ENCODE measurements around the gene MRPL40.

MRPL40 gene

GRCh38 chr22:19422440-19423301 lies 9.7 kb upstream of the MRPL40 start:
- ChIA-PET POLR2A (no interaction called here), CTCF (interaction anchor here (1.3 kb wide), 1 partner anchor 20 kb away, joined by 3 read pairs; no protein-coding TSS in a partner anchor)
- TF ChIP-seq CTCF (IDR thresholded peaks at IDR 0.05; ENCODE audit: control extremely low read depth, extremely low read depth, low read depth, missing control alignments), result no peak
- DNase-seq (ENCODE audit: extremely low spot score), result no peak

GRCh38 chr22:19424186-19424500 lies 8.2 kb upstream of the MRPL40 start:
- no peak for DNase-seq (ENCODE audit: extremely low spot score)
- ChIA-PET CTCF (no interaction called here), POLR2A (no interaction called here)
- TF ChIP-seq CTCF (IDR thresholded peaks at IDR 0.05; ENCODE audit: control extremely low read depth, extremely low read depth, low read depth, missing control alignments), result no peak

- CTCF ChIA-PET, result no interaction called here
- DNase-seq (ENCODE audit: extremely low spot score), result peak; percentile 38
- no peak for TF ChIP-seq CTCF (IDR thresholded peaks at IDR 0.05; ENCODE audit: control extremely low read depth, extremely low read depth, low read depth, missing control alignments)
- POLR2A ChIA-PET, result no interaction called here
Observed at GRCh38 chr22:19429950-19430889, 2.1 kb upstream of the MRPL40 start.

GRCh38 chr22:19430890-19431541 lies 1.3 kb upstream of the MRPL40 start:
- ChIA-PET POLR2A (interaction anchor here (1.0 to 1.5 kb wide), 3 partner anchors 13 to 252 kb away, joined by 3 to 5 read pairs (median 4); partner anchors contain the start of gene SLC25A1), CTCF (no interaction called here)
- no peak for TF ChIP-seq CTCF (IDR thresholded peaks at IDR 0.05; ENCODE audit: control extremely low read depth, extremely low read depth, low read depth, missing control alignments)
- peak; percentile 27 for DNase-seq (ENCODE audit: extremely low spot score)

- ChIA-PET POLR2A (interaction anchor here (1.0 to 1.5 kb wide), 3 partner anchors 13 to 253 kb away, joined by 3 to 5 read pairs (median 4); partner anchors contain the start of gene SLC25A1), CTCF (interaction anchor here (1.4 kb wide), 1 partner anchor 132 kb away, joined by 3 read pairs; no protein-coding TSS in a partner anchor)
- peak; percentile 81 for DNase-seq (ENCODE audit: extremely low spot score)
Observed at GRCh38 chr22:19431649-19432132, 654 bp upstream of the MRPL40 start, which contains the start of gene HIRA. TSS of gene HIRA (minus strand) at chr22:19431733. CDS start at chr22:19431476, 257 bp downstream.

More at GRCh38 chr22:19431649-19432132, 654 bp upstream of the MRPL40 start, which contains the start of gene HIRA:
- TF ChIP-seq CTCF (IDR thresholded peaks at IDR 0.05; ENCODE audit: control extremely low read depth, extremely low read depth, low read depth, missing control alignments), result no peak

All from GM10248 (cell line).